Renal pelvis (tissue), 4 donors: ENCODE data around the gene CFAP97D2. TPM values are rescaled to one million over a fixed set of nuclear protein-coding genes. Genes with fewer than 3 reads are reported as not detected.
A peak's percentile ranks its signal among the peaks of the same experiment; 100 is the strongest.
"Not testable (repeated sequence)": the region's sequence is repeated elsewhere in the genome, so short reads cannot be mapped to it uniquely, and the experiment has no call there.

Experiments used
- DNase-seq: peaks from one replicate; pipeline ENCODE4 v3.0.0-alpha.2; 2013
- polyA plus RNA-seq, 3 donors: library from polyadenylated mRNA; unstranded; fragments of 120-200 nt; gene quantifications; one replicate each; pipeline ENCODE4 v1.2.1, GENCODE V29; 2013; ENCODE audit not compliant: insufficient read length in 3 of 3

The CFAP97D2 gene
- polyA plus RNA-seq, 3 donors: not detected

- no peak for DNase-seq
These were observed 17.6 kb downstream of the CFAP97D2 start for GRCh38 chr13:114196629-114197028.

GRCh38 chr13:114198556-114198955, 19.5 kb downstream of the CFAP97D2 start:
- DNase-seq: no peak

GRCh38 chr13:114199526-114199925, 20.5 kb downstream of the CFAP97D2 start:
- DNase-seq: not testable (repeated sequence)

GRCh38 chr13:114199954-114200353, 20.9 kb downstream of the CFAP97D2 start:
- DNase-seq: peak; percentile 12

GRCh38 chr13:114200399-114200911, 21.4 kb downstream of the CFAP97D2 start:
- DNase-seq: peak; percentile 38

- DNase-seq: no peak
These were observed 23.5 kb downstream of the CFAP97D2 start for GRCh38 chr13:114202581-114202980.

GRCh38 chr13:114203536-114203935, 24.5 kb downstream of the CFAP97D2 start:
- DNase-seq: no peak

- no peak for DNase-seq
These were observed 25.8 kb downstream of the CFAP97D2 start for GRCh38 chr13:114204894-114205293.

GRCh38 chr13:114208134-114208533, 29.1 kb downstream of the CFAP97D2 start:
- no peak for DNase-seq

- no peak for DNase-seq
These were observed 32.5 kb downstream of the CFAP97D2 start for GRCh38 chr13:114211446-114212157.

GRCh38 chr13:114212158-114212495, 33.1 kb downstream of the CFAP97D2 start:
- DNase-seq: no peak

GRCh38 chr13:114213980-114214379, 34.9 kb downstream of the CFAP97D2 start:
- no peak for DNase-seq

GRCh38 chr13:114219392-114219791, 40.3 kb downstream of the CFAP97D2 start:
- no peak for DNase-seq

GRCh38 chr13:114222461-114222968, 43.5 kb downstream of the CFAP97D2 start:
- no peak for DNase-seq

GRCh38 chr13:114224201-114224600, 45.1 kb downstream of the CFAP97D2 start:
- no peak for DNase-seq

GRCh38 chr13:114225610-114226009, 46.6 kb downstream of the CFAP97D2 start:
- DNase-seq: no peak

GRCh38 chr13:114226088-114226487, 47.0 kb downstream of the CFAP97D2 start:
- no peak for DNase-seq

GRCh38 chr13:114226699-114227323, 47.8 kb downstream of the CFAP97D2 start:
- peak; percentile 85 for DNase-seq

- no peak for DNase-seq
These were observed 48.5 kb downstream of the CFAP97D2 start for GRCh38 chr13:114227528-114227927.

- DNase-seq: no peak
These were observed 49.1 kb downstream of the CFAP97D2 start for GRCh38 chr13:114228176-114228575.

- no peak for DNase-seq
These were observed 50.4 kb downstream of the CFAP97D2 start for GRCh38 chr13:114229506-114229905.

- DNase-seq: no peak
These were observed 51.1 kb downstream of the CFAP97D2 start for GRCh38 chr13:114230117-114230516.

- DNase-seq: no peak
These were observed 51.5 kb downstream of the CFAP97D2 start for GRCh38 chr13:114230575-114230974.
